Brain microvascular endothelial cell (primary cell): ENCODE measurements around the gene ANKRD11.
"Not testable (repeated sequence)": the region's sequence is repeated elsewhere in the genome, so short reads cannot be mapped to it uniquely, and the experiment has no call there.

Experiments
- DNase-seq: peaks from one replicate; pipeline ENCODE4 v3.0.0-alpha.2; 2020
- H3K27ac ChIP-seq: fragments of 250-450 bp; sonication (Bioruptor Pico); 2 replicates; pipeline ENCODE4 v1.5.1; 2020; ENCODE audit warnings: mild to moderate bottlenecking, moderate library complexity
- H3K27me3 ChIP-seq: fragments of 250-450 bp; sonication (Bioruptor Pico); replicated peaks from 2 replicates; pipeline ENCODE4 v1.5.1; 2020; ENCODE audit warnings: mild to moderate bottlenecking
- H3K36me3 ChIP-seq: fragments of 250-450 bp; sonication (Bioruptor Pico); replicated peaks from 2 replicates; pipeline ENCODE4 v1.5.1; 2020; ENCODE audit warnings: mild to moderate bottlenecking
- H3K4me3 ChIP-seq: 2 replicates; pipeline ENCODE4 v1.5.1; 2011; ENCODE audit warnings: low read depth, mild to moderate bottlenecking, control low read depth, low read length, moderate library complexity
- CTCF ChIP-seq: IDR thresholded peaks from 2 replicates; pipeline ENCODE4 v1.5.1; 2011; ENCODE audit warnings: low read depth, mild to moderate bottlenecking, moderate library complexity, low read length, control low read depth, inconsistent platforms; ENCODE audit errors: missing control alignments
- in situ Hi-C: cut with HindIII; loops from 2 replicates; pipeline ENCODE4 v1.10.0; 2017; ENCODE audit warnings: low sequenced_read_pairs, low pct_ligation_motif_present

Gene ANKRD11

GRCh38 chr16:89431630-89432029 is 58.7 kb downstream of the ANKRD11 start:
- TF ChIP-seq CTCF: no peak
- in situ Hi-C loops: no loop called here
- no peak overlapping the region for H3K27ac ChIP-seq
- peaks cover 5% of the 10 kb centered on the region for H3K36me3 ChIP-seq
- no peaks in the 10 kb centered on the region for H3K27me3 ChIP-seq
- H3K4me3 ChIP-seq: no peak overlapping the region
- no peak for DNase-seq

DNA sequence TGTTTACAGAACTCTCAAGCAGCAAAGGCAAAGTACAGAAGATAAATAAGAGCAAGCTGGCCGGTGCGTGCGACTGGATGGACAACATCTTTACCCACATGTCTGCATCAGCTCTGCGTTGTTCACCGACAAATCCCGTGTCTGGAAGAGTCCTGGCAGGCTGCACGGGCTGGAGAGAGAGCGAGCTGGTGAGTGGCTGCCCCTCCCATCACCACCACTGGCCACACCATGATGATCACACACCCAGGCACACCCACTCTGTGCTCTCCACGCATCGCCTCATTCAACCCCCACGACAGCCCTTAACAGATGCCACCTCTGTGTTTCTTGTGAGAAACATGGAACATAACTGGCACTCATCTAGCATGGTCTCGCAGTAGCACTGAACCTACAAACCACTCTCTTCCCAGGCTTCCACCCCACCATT is 59.2 kb downstream of the ANKRD11 start:
- no peak for TF ChIP-seq CTCF
- Histone ChIP-seq H3K36me3 (peaks cover 8% of the 10 kb centered on the region), H3K4me3 (no peak overlapping the region), H3K27ac (no peak overlapping the region), H3K27me3 (no peaks in the 10 kb centered on the region)
- in situ Hi-C loops: no loop called here
- DNase-seq: no peak

GRCh38 chr16:89430436-89431157 is 59.8 kb downstream of the ANKRD11 start:
- in situ Hi-C loops: no loop called here
- H3K4me3 ChIP-seq: no peak overlapping the region
- H3K27ac ChIP-seq: no peak overlapping the region
- TF ChIP-seq CTCF: no peak
- no peaks in the 10 kb centered on the region for H3K27me3 ChIP-seq
- no peak for DNase-seq
- H3K36me3 ChIP-seq: peaks cover 8% of the 10 kb centered on the region

- H3K4me3 ChIP-seq, in situ Hi-C loops, H3K36me3 ChIP-seq, DNase-seq, H3K27me3 ChIP-seq, H3K27ac ChIP-seq: not testable (repeated sequence)
Measured at GRCh38 chr16:89428605-89429004, 61.8 kb downstream of the ANKRD11 start.

DNA sequence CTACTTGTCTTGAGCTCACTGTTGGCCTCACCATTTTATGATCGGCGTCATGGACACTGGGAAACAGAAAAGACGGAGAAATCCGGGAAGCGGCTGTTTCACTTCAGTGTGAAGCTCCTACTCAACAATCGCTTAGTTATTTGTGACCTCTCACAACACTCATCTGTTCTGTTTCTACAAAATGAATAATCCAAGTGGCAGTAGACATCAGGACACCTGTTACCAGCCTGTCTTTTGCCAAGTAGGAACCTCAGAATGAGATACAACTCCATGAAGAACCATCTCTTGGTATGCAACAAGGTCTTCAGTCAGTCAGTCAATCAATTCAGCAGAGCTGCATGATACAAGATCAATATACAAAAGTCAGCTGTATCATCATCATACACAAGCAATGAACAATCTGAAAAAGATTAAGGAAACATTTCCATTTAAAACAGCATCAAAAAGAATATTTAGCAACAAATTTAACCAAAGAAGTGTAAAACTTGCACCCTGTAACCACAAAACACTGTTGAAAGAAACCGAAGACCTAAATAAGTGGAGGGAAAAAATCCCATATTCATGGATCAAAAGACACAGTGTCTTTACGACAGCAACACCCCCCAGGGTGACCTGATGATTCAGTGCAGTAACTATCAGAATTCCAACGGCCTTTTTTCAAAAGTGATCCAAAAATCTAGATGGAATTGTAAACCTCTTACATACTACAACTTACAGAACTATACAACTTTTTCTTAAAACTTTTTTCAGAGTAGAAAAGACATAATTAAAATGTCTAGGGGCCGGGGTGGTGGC is 63.4 kb downstream of the ANKRD11 start:
- no peak for TF ChIP-seq CTCF
- Histone ChIP-seq H3K27me3 (no peaks in the 10 kb centered on the region), H3K4me3 (no peak overlapping the region), H3K27ac (peak overlapping the region; percentile 22), H3K36me3 (peaks cover 5% of the 10 kb centered on the region)
- DNase-seq: peak; percentile 30
- in situ Hi-C loops: no loop called here

DNA sequence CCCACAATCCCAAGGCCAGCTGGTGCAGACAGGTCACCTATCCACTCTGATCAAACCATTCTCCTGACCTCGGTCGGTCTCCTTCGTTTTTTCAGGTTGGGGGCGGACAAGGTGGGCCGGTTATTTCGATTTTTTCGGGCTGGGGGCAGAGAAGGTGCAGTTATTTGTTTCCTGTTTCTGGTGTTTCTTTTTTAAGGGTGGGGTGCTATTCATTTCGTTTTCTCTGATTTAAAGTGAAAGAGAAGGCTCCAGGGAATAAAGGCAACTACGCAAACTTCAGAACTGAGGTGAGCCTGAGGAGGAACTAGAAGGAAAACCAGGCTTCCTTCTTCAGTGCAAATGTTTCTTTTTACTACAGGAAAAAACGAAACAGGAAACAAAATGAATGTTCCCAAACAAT is 64.8 kb downstream of the ANKRD11 start:
- no peak for DNase-seq
- TF ChIP-seq CTCF: no peak
- no peak overlapping the region for H3K27ac ChIP-seq
- peaks cover 5% of the 10 kb centered on the region for H3K36me3 ChIP-seq
- in situ Hi-C loops: no loop called here
- H3K4me3 ChIP-seq: no peak overlapping the region
- no peaks in the 10 kb centered on the region for H3K27me3 ChIP-seq
